H9 (cell line): ENCODE results near the gene SLC35F6. TPM values are rescaled to one million over a fixed set of nuclear protein-coding genes. Genes with fewer than 3 reads are reported as not detected.

ENCODE experiments used
- DNase-seq: peaks from one replicate; pipeline ENCODE4 v3.0.0-alpha.2; 2017
- H2AFZ ChIP-seq: one replicate; pipeline ENCODE4 v1.6.1; 2013; ENCODE audit warnings: mild to moderate bottlenecking, low read length, control low read depth, moderate library complexity
- H2AK5ac ChIP-seq: 2 replicates; pipeline ENCODE4 v1.6.1; 2013; ENCODE audit warnings: low read length, control low read depth, mixed read lengths; ENCODE audit not compliant: insufficient read length
- H2BK120ac ChIP-seq: one replicate; pipeline ENCODE4 v1.6.1; 2013; ENCODE audit warnings: low read depth, mild to moderate bottlenecking, low read length, control low read depth, inconsistent platforms; ENCODE audit not compliant: poor library complexity, severe bottlenecking
- H2BK12ac ChIP-seq: 2 replicates; pipeline ENCODE4 v1.6.1; 2013; ENCODE audit warnings: low read length, control low read depth, mixed read lengths, low read depth; ENCODE audit not compliant: insufficient read length
- H2BK15ac ChIP-seq: 2 replicates; pipeline ENCODE4 v1.6.1; 2013; ENCODE audit warnings: low read depth, low read length, control low read depth
- H2BK20ac ChIP-seq: one replicate; pipeline ENCODE4 v1.6.1; 2013; ENCODE audit warnings: low read depth, mild to moderate bottlenecking, low read length, control low read depth, inconsistent platforms; ENCODE audit not compliant: poor library complexity, severe bottlenecking
- H2BK5ac ChIP-seq: 2 replicates; pipeline ENCODE4 v1.6.1; 2013; ENCODE audit warnings: low read length, control low read depth, mixed read lengths; ENCODE audit not compliant: insufficient read length
- H3K14ac ChIP-seq: 2 replicates; pipeline ENCODE4 v1.6.1; 2013; ENCODE audit warnings: low read length, control low read depth; ENCODE audit not compliant: insufficient read depth
- H3K18ac ChIP-seq: 2 replicates; pipeline ENCODE4 v1.6.1; 2013; ENCODE audit warnings: low read depth, mild to moderate bottlenecking, mixed read lengths, low read length, control low read depth; ENCODE audit not compliant: insufficient read length
- H3K23ac ChIP-seq: 2 replicates; pipeline ENCODE4 v1.6.1; 2013; ENCODE audit warnings: low read length, control low read depth, mixed read lengths, low read depth; ENCODE audit not compliant: insufficient read length
- H3K23me2 ChIP-seq: 2 replicates; pipeline ENCODE4 v1.6.1; 2013; ENCODE audit warnings: low read depth, mild to moderate bottlenecking, mixed read lengths, low read length, control low read depth; ENCODE audit not compliant: insufficient read length, poor library complexity, severe bottlenecking
- H3K27ac ChIP-seq: 2 replicates; pipeline ENCODE4 v1.5.1; 2013; ENCODE audit warnings: low read length, control low read depth, mixed read lengths, low read depth; ENCODE audit not compliant: insufficient read length
- H3K27me3 ChIP-seq: 2 replicates; pipeline ENCODE4 v1.6.1; 2013; ENCODE audit warnings: low read length, control low read depth, inconsistent platforms; ENCODE audit not compliant: insufficient read depth
- H3K4ac ChIP-seq: 2 replicates; pipeline ENCODE4 v1.6.1; 2013; ENCODE audit warnings: low read depth, mild to moderate bottlenecking, control low read depth, inconsistent platforms, low read length, moderate library complexity
- H3K4me1 ChIP-seq: 2 replicates; pipeline ENCODE4 v1.6.1; 2013; ENCODE audit warnings: low read length, control low read depth, inconsistent platforms; ENCODE audit not compliant: insufficient read depth
- H3K4me2 ChIP-seq: 2 replicates; pipeline ENCODE4 v1.6.1; 2013; ENCODE audit warnings: low read length, control low read depth, mixed read lengths; ENCODE audit not compliant: insufficient read length, insufficient read depth
- H3K56ac ChIP-seq: 2 replicates; pipeline ENCODE4 v1.6.1; 2013; ENCODE audit warnings: low read depth, mild to moderate bottlenecking, mixed read lengths, low read length, control low read depth; ENCODE audit not compliant: insufficient read length
- H3K79me1 ChIP-seq: 2 replicates; pipeline ENCODE4 v1.6.1; 2013; ENCODE audit warnings: low read depth, mild to moderate bottlenecking, moderate library complexity, low read length, control low read depth, inconsistent platforms; ENCODE audit not compliant: insufficient read depth, poor library complexity, severe bottlenecking
- H3K79me2 ChIP-seq: 2 replicates; pipeline ENCODE4 v1.6.1; 2013; ENCODE audit warnings: low read length, control low read depth, inconsistent platforms; ENCODE audit not compliant: insufficient read depth
- H3K9ac ChIP-seq: 2 replicates; pipeline ENCODE4 v1.6.1; 2013; ENCODE audit warnings: low read length, control low read depth, mixed read lengths; ENCODE audit not compliant: insufficient read length; ENCODE audit errors: extremely low read depth
- H3K9me3 ChIP-seq: one replicate; pipeline ENCODE4 v1.6.1; 2013; ENCODE audit warnings: low read depth, low read length, inconsistent platforms; ENCODE audit not compliant: control insufficient read depth
- H3T11ph ChIP-seq: one replicate; pipeline ENCODE4 v1.6.1; 2013; ENCODE audit warnings: mild to moderate bottlenecking, low read length, control low read depth, inconsistent platforms
- H4K20me1 ChIP-seq: one replicate; pipeline ENCODE4 v1.6.1; 2013; ENCODE audit not compliant: control insufficient read depth, insufficient read length, insufficient read depth
- H4K5ac ChIP-seq: 2 replicates; pipeline ENCODE4 v1.6.1; 2013; ENCODE audit warnings: low read depth, mild to moderate bottlenecking, mixed read lengths, low read length, control low read depth; ENCODE audit not compliant: insufficient read length
- H4K8ac ChIP-seq: replicated peaks from 2 replicates; pipeline ENCODE4 v1.6.1; 2013; ENCODE audit warnings: low read length, control low read depth, mixed read lengths, low read depth; ENCODE audit not compliant: insufficient read length
- H4K91ac ChIP-seq: 2 replicates; pipeline ENCODE4 v1.6.1; 2013; ENCODE audit warnings: low read depth, mild to moderate bottlenecking, moderate library complexity, mixed read lengths, low read length, control low read depth; ENCODE audit not compliant: insufficient read length
- H3K27ac Mint-ChIP-seq, 3 experiments: 2 replicates in 2 of 3; 3 replicates in 1 of 3; pipeline ENCODE4 v1.8.0; 2020 to 2021; ENCODE audit warnings: mixed read lengths in 3 of 3, mild to moderate bottlenecking in 1 of 3, moderate library complexity in 1 of 3
- H3K27me3 Mint-ChIP-seq: 2 replicates; pipeline ENCODE4 v1.8.0; 2021; ENCODE audit warnings: low read depth, mild to moderate bottlenecking, moderate library complexity, mixed read lengths
- H3K36me3 Mint-ChIP-seq, 3 experiments: 2 replicates in 2 of 3; 3 replicates in 1 of 3; pipeline ENCODE4 v1.8.0; 2020 to 2021; ENCODE audit warnings: low read depth in 3 of 3, mixed read lengths in 3 of 3; ENCODE audit not compliant: insufficient read depth in 1 of 3
- H3K4me1 Mint-ChIP-seq, 2 experiments: 2 replicates each; pipeline ENCODE4 v1.8.0; 2020; ENCODE audit warnings: mixed read lengths in 2 of 2
- H3K4me3 Mint-ChIP-seq, 2 experiments: 2 replicates in 1 of 2; 3 replicates in 1 of 2; pipeline ENCODE4 v1.8.0; 2020 to 2021; ENCODE audit warnings: mild to moderate bottlenecking in 2 of 2, mixed read lengths in 2 of 2, moderate library complexity in 1 of 2
- H3K9me3 Mint-ChIP-seq, 2 experiments: 2 replicates in 1 of 2; 3 replicates in 1 of 2; pipeline ENCODE4 v1.8.0; 2020; ENCODE audit warnings: mild to moderate bottlenecking in 2 of 2, mixed read lengths in 2 of 2, moderate library complexity in 1 of 2
- CTCF ChIP-seq: fragments of 200-600 bp; sonication (generic); conservative IDR thresholded peaks from 3 replicates; pipeline ENCODE4 v1.8.0; 2021; ENCODE audit warnings: antibody characterized with exemption, mild to moderate bottlenecking
- WGBS: extraction: QIAGEN DNeasy Blood & Tissue Kit; methylation state at CpG from one replicate; pipeline ENCODE4 v1.1.7; 2013; ENCODE audit warnings: missing lambda C conversion rate, low lambda C conversion rate, mixed read lengths; ENCODE audit not compliant: insufficient read length; ENCODE audit errors: extremely low coverage; 5-methylcytosine and 5-hydroxymethylcytosine counted together
- total RNA-seq: library from RNA; stranded (reverse); gene quantifications from 2 replicates; pipeline ENCODE4 v1.2.1, GENCODE V29; 2021

The SLC35F6 gene
- total RNA-seq, 1 experiment from 2014 or later, result 15.7 TPM

- H2BK15ac ChIP-seq, result no peak overlapping the region
- Mint-ChIP-seq H3K27me3 (peaks cover 49% of the 10 kb centered on the region), H3K9me3 (no peaks in the 10 kb centered on the region; a peak in 1 of 5 replicates), H3K4me1 (peaks cover 9 to 12% of the 10 kb centered on the region in 2 experiments), H3K36me3 (no peaks in the 10 kb centered on the region), H3K27ac (peak overlapping the region in 2 of 3 experiments; percentile 48 to 70; a peak in 2 of 7 replicates), H3K4me3 (no peak overlapping the region)
- no peak overlapping the region for H4K91ac ChIP-seq
- H2BK5ac ChIP-seq, result no peak overlapping the region
- H3K18ac ChIP-seq, result no peak overlapping the region
- H3K79me1 ChIP-seq, result no peaks in the 10 kb centered on the region
- no peak overlapping the region for H3K4ac ChIP-seq
- no peak overlapping the region for H4K8ac ChIP-seq
- H3K4me1 ChIP-seq, result no peaks in the 10 kb centered on the region
- H2BK120ac ChIP-seq, result no peak overlapping the region
- H2AFZ ChIP-seq, result no peak overlapping the region
- H3K23ac ChIP-seq, result no peak overlapping the region
- H3K23me2 ChIP-seq, result no peaks in the 10 kb centered on the region
- H3K79me2 ChIP-seq, result no peaks in the 10 kb centered on the region
- H4K20me1 ChIP-seq, result no peaks in the 10 kb centered on the region
- no peak overlapping the region for H3K14ac ChIP-seq
- H3K4me2 ChIP-seq, result no peak overlapping the region
- H3T11ph ChIP-seq, result no peak overlapping the region
- WGBS, result no CpG with 5 or more reads among the region's 3 CpGs
- H3K27ac ChIP-seq, result no peak overlapping the region
- H2AK5ac ChIP-seq, result no peak overlapping the region
- H3K9me3 ChIP-seq, result no peaks in the 10 kb centered on the region
- H2BK12ac ChIP-seq, result no peak overlapping the region
- no peak overlapping the region for H4K5ac ChIP-seq
- no peak overlapping the region for H3K9ac ChIP-seq
- no peak overlapping the region for H2BK20ac ChIP-seq
- no peak overlapping the region for H3K56ac ChIP-seq
- TF ChIP-seq CTCF, result no peak
- no peak for DNase-seq
- H3K27me3 ChIP-seq, result no peaks in the 10 kb centered on the region
Observed at GRCh38 chr2:26744953-26745352, 19.1 kb upstream of the SLC35F6 start.
